ENCODE results near the gene PRX. TPM values are rescaled to one million over a fixed set of nuclear protein-coding genes. Genes with fewer than 3 reads are reported as not detected.
A peak's percentile ranks its signal among the peaks of the same experiment; 100 is the strongest.
"Not testable (repeated sequence)": the region's sequence is repeated elsewhere in the genome, so short reads cannot be mapped to it uniquely, and the experiment has no call there.

PRX gene
- total RNA-seq, 4 donors from 2014 or later, result 454 to 667 (median 548) TPM

DNA sequence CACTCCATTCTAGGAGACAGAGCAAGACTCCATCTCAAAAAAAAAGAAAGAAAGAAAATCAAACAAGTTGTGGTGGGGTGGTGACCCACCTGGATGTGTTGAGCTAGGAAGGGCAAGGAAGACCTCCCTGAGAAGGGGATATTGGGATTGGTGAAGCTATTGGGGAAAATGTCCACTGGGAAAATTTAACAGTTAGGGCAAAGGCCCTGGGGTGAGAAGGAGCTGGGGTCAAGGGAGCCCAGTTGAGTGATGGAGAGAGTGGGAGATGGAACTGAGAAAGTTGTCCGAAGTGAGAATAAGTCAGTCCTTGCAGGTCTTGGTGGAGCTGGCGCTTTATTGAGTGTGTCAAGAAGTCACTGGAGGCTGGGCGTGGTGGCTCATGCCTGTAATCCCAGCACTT is 25.1 kb upstream of the PRX start:
- Histone ChIP-seq H3K4me3 (no peak overlapping the region), H3K4me1 (peaks cover 0 to 35% (median 11%) of the 10 kb centered on the region in 4 donors), H3K36me3 (peaks cover 0 to 22% (median 0%) of the 10 kb centered on the region in 3 donors), H3K9me3 (no peaks in the 10 kb centered on the region), H3K27me3 (no peaks in the 10 kb centered on the region), H3K27ac (no peak overlapping the region)
- DNase-seq (ENCODE audit: low spot score in 2 of 2), result no peak
- WGBS, 2 donors, result 94 to 99% methylated on average over 3 of the region's 3 CpGs
- TF ChIP-seq POLR2A (IDR thresholded peaks at IDR 0.05) (no peak), EP300 (IDR thresholded peaks at IDR 0.05) (no peak)
- TF ChIP-seq, protein P1, sequence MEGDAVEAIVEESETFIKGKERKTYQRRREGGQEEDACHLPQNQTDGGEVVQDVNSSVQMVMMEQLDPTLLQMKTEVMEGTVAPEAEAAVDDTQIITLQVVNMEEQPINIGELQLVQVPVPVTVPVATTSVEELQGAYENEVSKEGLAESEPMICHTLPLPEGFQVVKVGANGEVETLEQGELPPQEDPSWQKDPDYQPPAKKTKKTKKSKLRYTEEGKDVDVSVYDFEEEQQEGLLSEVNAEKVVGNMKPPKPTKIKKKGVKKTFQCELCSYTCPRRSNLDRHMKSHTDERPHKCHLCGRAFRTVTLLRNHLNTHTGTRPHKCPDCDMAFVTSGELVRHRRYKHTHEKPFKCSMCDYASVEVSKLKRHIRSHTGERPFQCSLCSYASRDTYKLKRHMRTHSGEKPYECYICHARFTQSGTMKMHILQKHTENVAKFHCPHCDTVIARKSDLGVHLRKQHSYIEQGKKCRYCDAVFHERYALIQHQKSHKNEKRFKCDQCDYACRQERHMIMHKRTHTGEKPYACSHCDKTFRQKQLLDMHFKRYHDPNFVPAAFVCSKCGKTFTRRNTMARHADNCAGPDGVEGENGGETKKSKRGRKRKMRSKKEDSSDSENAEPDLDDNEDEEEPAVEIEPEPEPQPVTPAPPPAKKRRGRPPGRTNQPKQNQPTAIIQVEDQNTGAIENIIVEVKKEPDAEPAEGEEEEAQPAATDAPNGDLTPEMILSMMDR (IDR thresholded peaks at IDR 0.05), result no peak

DNA sequence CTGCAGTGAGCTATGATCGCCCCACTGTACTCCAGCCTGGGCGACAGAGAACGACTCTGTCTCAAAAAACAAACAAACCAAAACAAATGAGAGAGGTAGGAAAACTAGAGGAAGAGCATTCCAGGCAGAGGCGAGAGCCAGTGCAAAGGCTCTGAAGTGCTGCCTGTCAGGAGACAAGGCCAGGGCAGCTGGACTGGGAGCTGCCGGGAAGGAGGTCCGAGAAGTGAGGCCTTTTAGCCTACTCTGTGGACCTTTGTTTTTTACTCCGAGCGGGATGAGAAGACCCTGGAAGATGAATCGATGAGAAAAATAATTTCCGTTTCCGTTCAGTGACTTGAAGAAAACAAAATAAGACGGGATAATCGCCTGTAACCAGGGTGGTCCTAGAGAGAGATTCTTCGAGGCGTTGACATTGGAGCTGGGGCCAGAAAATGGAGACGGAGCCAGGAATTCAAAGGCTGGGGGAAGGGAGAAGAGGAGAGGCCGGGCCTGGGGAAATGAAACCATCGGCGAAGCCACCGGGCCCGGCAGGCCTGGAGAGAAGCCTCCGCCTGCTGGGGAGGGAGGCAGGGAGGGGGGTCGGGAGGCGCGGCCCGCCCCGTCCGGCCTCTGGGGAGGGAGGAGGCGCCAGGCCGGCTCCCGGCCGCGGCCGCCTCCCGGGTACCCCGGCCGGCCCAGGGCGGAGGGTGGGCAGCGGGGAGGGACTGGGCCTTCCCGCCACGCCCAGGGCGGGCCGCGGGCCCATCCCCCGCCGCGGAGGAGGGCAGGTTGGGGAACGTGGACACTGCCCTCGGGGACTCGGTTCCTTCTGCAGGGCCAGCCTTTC is 20.4 kb upstream of the PRX start:
- TF ChIP-seq POLR2A (IDR thresholded peaks at IDR 0.05), result peak; percentile 18 to 66
- peak in 1 of 2 donors; percentile 93 for TF ChIP-seq EP300 (IDR thresholded peaks at IDR 0.05)
- TF ChIP-seq, protein P1 (IDR thresholded peaks at IDR 0.05), result peak in 1 of 5 experiments; percentile 12
- peak; percentile 77 to 78 for DNase-seq (ENCODE audit: low spot score in 2 of 2)

DNA sequence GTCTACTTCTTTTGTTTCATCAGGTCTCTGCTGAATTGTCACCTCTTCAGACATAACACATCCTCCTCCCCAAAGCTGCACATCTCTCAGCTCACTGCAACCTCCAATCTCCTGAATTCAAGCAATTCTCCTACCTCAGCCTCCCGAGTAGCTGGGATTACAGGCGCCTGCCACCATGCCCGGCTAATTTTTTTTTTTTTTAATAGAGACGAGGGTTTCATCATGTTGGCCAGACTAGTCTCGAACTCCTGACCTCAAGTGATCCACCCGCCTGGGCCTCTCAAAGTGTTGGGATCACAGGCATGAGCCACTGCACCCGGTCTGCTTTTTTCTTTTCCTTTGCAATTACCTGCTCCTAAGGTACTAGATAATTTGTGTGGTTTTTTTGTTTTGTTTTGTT is 19.6 kb upstream of the PRX start:
- not testable (repeated sequence) for DNase-seq (ENCODE audit: low spot score in 2 of 2); H3K9me3 ChIP-seq; H3K27me3 ChIP-seq; H3K36me3 ChIP-seq
- 28 to 29% methylated on average over 7 of the region's 7 CpGs for WGBS, 2 donors
- peak overlapping the region; percentile 92 to 98 (median 96) for H3K27ac ChIP-seq
- peaks cover 0 to 33% (median 16%) of the 10 kb centered on the region in 4 donors for H3K4me1 ChIP-seq
- H3K4me3 ChIP-seq, result peak overlapping the region; percentile 35 to 60 (median 48)

More for the DNA sequence above, 20.4 kb upstream of the PRX start:
- H3K9me3 ChIP-seq, result no peaks in the 10 kb centered on the region
- H3K27me3 ChIP-seq, result no peaks in the 10 kb centered on the region
- no peaks in the 10 kb centered on the region for H3K36me3 ChIP-seq
- H3K4me3 ChIP-seq, result peak overlapping the region; percentile 35 to 60 (median 48)
- WGBS, 2 donors, result 1% methylated on average over 26 to 34 of the region's 50 CpGs
- peaks cover 0 to 33% (median 16%) of the 10 kb centered on the region in 4 donors for H3K4me1 ChIP-seq
- peak overlapping the region; percentile 92 to 98 (median 96) for H3K27ac ChIP-seq

DNA sequence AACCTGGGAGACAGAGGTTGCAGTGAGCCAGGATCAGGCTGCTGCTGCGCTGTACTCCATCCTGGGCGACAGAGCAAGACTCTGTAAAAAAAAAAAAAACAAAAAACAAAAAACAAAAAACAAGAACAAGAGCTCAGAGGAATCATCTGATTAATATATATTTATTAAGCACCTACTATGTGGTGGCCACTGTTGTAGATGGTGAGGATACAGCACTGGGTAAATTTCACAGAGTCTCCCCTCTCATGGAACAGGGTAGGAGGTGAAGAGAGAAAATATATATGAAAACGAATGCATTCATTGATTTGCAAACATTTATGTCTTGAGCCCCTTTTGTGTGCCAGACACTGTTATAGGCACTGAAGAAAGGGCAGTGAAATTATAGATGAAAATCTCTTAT is 18.5 kb upstream of the PRX start:
- no peak overlapping the region for H3K4me3 ChIP-seq
- 85 to 90% methylated on average over 3 of the region's 3 CpGs for WGBS, 2 donors
- H3K27me3 ChIP-seq, result no peaks in the 10 kb centered on the region
- H3K27ac ChIP-seq, result peak overlapping the region in 2 of 4 donors; percentile 92 to 96
- peaks cover 0 to 36% (median 17%) of the 10 kb centered on the region in 4 donors for H3K4me1 ChIP-seq
- H3K36me3 ChIP-seq, result no peaks in the 10 kb centered on the region
- no peak for DNase-seq (ENCODE audit: low spot score in 2 of 2)
- H3K9me3 ChIP-seq, result no peaks in the 10 kb centered on the region
- TF ChIP-seq, protein P1 (IDR thresholded peaks at IDR 0.05), result no peak
- TF ChIP-seq POLR2A (IDR thresholded peaks at IDR 0.05) (no peak), EP300 (IDR thresholded peaks at IDR 0.05) (no peak)

DNA sequence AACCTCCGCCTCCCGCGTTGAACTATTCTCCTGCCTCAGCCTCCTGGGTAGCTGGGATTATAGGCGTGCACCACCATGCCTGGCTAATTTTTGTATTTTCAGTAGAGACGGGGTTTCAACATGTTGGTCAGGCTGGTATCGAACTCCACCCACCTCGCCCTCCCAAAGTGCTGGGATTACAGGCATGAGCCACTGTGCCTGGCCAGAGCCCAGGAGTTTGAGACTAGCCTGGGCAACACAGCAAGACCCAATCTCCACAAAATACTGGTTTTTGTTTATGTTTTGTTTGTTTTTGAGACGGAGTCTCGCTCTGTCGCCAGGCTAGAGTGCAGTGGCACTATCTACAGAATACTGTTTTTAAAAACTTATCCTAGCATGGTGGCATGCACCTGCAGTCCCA is 17.1 kb upstream of the PRX start:
- H3K4me3 ChIP-seq; H3K27me3 ChIP-seq; DNase-seq (ENCODE audit: low spot score in 2 of 2); H3K27ac ChIP-seq; H3K36me3 ChIP-seq; H3K9me3 ChIP-seq: not testable (repeated sequence)
- WGBS, 2 donors, result 96% methylated on average over 10 of the region's 10 CpGs
- peaks cover 0 to 41% (median 22%) of the 10 kb centered on the region in 4 donors for H3K4me1 ChIP-seq

DNA sequence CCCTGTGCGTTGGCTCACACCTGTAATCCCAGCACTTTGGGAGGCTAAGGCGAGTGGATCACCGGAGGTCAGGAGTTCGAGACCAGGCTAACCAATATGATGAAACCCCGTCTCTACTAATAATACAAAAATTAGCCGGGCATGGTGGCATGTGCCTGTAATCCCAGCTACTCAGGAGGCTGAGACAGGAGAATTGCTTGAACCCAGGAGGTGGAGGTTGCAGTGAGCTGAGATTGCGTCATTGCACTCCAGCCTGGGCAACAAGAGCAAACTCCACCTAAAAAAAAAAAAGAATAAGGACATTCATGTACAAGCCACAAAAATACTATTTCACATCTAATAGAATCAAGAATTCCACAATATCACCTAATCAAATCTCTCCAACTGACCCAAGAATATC is 15.0 kb upstream of the PRX start:
- 89 to 90% methylated on average over 7 of the region's 7 CpGs for WGBS, 2 donors
- not testable (repeated sequence) for H3K36me3 ChIP-seq; H3K27me3 ChIP-seq; DNase-seq (ENCODE audit: low spot score in 2 of 2); H3K27ac ChIP-seq; H3K4me3 ChIP-seq; H3K9me3 ChIP-seq
- peaks cover 0 to 44% (median 34%) of the 10 kb centered on the region in 4 donors for H3K4me1 ChIP-seq
